Fibroblast of the aortic adventitia (primary cell): Measurements from ENCODE around the gene PRKCA. TPM values are rescaled to one million over a fixed set of nuclear protein-coding genes. Genes with fewer than 3 reads are reported as not detected.

Experiments used
- DNase-seq: peaks from one replicate; pipeline ENCODE4 v3.0.0-alpha.2; 2010; ENCODE audit warnings: low read depth
- H3K4me3 ChIP-seq: 2 replicates; pipeline ENCODE4 v1.5.1; 2011; ENCODE audit warnings: low read depth, mild to moderate bottlenecking, control low read depth, low read length, moderate library complexity
- total RNA-seq: library from RNA; depleted of rRNA; stranded (reverse); fragments of >200 nt; gene quantifications from 2 replicates; pipeline ENCODE4 v1.2.3, GENCODE V29; 2012; ENCODE audit warnings: low replicate concordance
- TF ChIP-seq, protein P1 (sequence below): IDR thresholded peaks from 2 replicates; pipeline ENCODE4 v1.5.1; 2011; ENCODE audit warnings: mild to moderate bottlenecking, low read length, control low read depth, inconsistent platforms; ENCODE audit not compliant: insufficient read depth

Gene PRKCA
- total RNA-seq, 1 donor: 43.7 TPM

DNA sequence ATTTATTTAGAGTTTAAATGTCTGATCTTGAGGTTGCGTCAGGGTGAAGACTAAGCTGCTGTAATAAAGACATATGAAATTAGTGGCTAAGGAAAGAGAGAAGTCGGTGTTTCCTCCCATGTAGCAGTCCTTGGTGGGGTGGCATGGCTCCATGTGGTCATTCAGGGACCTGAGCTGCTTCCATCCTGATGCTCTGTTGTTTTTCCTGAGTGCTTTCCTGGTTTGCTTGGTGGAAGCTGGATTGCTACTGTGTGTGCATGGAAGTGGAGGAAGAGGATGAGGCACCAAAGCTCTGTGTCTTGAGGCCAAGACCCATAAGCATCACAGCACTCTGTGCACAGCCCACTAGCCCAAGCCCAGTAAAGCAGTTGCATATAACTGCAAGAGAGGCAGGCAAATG lies 290.7 kb downstream of the PRKCA start:
- DNase-seq: no peak
- TF ChIP-seq, protein P1, sequence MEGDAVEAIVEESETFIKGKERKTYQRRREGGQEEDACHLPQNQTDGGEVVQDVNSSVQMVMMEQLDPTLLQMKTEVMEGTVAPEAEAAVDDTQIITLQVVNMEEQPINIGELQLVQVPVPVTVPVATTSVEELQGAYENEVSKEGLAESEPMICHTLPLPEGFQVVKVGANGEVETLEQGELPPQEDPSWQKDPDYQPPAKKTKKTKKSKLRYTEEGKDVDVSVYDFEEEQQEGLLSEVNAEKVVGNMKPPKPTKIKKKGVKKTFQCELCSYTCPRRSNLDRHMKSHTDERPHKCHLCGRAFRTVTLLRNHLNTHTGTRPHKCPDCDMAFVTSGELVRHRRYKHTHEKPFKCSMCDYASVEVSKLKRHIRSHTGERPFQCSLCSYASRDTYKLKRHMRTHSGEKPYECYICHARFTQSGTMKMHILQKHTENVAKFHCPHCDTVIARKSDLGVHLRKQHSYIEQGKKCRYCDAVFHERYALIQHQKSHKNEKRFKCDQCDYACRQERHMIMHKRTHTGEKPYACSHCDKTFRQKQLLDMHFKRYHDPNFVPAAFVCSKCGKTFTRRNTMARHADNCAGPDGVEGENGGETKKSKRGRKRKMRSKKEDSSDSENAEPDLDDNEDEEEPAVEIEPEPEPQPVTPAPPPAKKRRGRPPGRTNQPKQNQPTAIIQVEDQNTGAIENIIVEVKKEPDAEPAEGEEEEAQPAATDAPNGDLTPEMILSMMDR: no peak

DNA sequence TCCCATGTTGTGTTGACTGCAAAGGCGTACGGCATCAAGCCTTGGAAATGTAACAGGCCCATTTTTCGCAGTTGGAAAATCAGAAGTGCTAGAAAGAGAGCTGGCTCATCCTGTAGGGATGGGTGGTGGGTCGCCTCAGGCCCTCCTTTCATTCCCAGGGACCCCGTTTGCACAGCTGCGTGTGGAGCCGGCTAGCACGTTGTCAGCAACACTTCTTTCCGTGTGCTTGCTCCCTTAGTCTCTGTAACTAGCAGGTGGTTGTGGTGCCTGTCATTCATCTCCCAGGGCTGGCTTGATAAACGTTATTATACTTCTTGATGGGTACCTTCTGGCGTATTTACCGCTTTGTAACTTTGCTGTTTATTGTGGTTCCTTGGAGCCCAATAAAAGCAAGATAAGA lies 293.5 kb downstream of the PRKCA start:
- no peak overlapping the region for H3K4me3 ChIP-seq
- TF ChIP-seq, protein P1: no peak
- no peak for DNase-seq

More for the DNA sequence above, 290.7 kb downstream of the PRKCA start:
- no peak overlapping the region for H3K4me3 ChIP-seq

DNA sequence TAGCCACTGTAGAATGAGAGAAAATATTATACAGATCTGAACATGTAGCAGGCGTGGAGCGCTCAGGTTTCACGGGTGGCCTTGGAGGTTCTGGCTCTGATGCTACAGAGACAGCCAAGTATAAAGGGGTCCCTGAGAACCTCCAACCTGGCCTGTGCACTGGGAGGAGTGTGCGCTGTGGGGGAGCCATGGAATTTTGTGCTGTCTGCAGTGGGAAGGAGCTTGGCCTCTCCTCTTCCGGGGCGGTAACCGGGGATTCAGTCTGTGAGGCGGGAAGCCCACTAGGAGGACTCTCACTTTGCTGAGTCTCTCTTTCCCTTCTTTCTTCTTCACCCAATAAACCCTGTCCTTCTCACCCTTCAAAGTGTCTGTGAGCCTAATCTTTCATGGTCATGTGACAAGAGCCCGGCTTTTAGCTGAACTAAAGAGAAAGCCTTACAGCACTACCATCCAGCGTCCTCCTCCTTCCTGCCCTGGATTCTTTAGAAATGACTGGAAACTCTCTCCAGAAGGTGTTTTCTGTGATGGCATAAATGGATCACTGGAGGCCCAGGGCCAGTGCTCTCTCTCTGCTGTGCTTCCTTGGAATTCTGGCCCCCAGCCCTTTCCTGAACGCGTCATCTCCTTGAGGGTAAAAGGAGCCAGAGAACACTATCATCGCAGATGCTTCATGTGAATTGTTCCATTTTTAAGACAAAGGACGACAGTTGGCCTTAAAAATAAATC lies 300.4 kb downstream of the PRKCA start:
- TF ChIP-seq, protein P1: no peak
- peak; percentile 75 for DNase-seq
- H3K4me3 ChIP-seq: no peak overlapping the region

DNA sequence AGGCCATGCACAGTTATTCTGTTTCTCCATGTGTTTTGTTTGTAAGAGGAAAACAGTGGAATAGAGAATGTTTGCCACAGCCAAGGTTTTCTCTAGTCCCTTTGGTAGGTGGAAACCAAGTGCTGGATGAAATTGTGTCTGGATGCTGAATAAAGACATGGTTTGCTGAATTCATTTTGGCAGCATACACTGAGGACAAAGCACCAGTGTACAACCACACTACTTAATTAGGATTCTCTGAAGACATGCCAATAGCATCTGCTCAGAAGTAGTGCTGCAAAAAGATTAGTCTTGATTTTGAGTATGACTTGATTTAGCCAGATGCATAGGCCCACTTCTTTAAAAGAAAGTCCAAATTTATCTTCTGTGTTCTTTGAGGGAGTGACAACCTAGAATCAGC lies 302.0 kb downstream of the PRKCA start:
- TF ChIP-seq, protein P1: no peak
- DNase-seq: no peak
- H3K4me3 ChIP-seq: no peak overlapping the region

DNA sequence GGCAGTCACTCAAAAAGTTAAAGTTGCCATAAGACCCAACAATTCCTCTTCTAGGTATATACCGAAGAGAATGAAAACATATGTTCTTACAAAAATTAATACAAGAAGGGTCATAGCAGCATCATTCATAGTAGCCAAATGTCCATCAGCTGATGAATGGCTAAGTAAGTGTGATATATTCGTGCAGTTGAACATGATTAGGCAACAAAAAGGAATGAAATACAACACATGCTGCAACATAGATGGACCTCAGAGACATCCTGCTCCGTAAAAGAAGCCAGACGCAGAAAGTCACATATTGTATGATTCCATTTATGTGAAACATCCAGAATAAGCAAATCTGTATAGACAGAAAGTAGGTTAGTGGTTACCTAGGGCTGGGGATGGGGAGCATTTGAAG lies 303.1 kb downstream of the PRKCA start:
- TF ChIP-seq, protein P1: no peak
- H3K4me3 ChIP-seq: no peak overlapping the region
- DNase-seq: peak; percentile 14

DNA sequence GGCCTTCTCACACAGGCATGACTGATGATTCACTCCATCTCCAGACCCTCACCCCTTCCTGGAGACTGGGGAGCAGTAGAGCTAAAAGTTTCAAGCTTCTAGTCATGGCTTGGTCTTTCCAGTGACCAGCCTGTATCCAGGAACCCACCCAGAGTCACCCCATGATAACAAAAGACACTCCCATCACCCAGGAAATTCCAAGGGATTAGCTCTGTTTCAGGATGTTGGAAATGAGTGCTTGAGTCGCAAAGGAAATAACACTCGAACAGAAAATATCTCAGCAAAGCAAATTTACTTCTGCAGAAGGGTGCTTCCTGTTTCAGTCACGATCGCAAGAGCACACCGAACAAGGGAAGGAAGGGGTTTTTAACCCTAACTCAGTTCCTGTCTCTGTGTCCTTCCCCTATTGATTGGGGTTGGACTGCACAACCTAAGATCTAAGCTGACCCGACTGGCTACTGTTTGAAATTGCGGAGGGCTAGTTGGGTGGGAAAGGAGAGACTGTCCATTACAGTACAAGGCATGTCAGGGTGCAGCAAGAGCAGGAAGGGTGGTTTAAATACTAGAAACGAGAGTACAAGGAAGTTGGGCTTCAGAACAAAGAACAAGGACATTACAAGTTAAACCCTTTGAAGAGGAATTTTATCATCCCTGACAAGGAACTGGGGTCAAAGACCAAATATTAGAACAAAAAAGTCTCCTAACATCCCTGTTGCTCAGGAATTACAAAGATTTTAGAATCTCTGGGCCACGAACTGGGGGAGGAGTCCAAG lies 308.1 kb downstream of the PRKCA start:
- no peak for DNase-seq
- no peak overlapping the region for H3K4me3 ChIP-seq
- TF ChIP-seq, protein P1: no peak
